Transverse colon (tissue), 4 donors: ENCODE results near the gene ACTN3.

Experiments used
- CTCF ChIP-seq, 5 experiments: fragments of 200-600 bp in 3 of 5; fragments of 450-650 bp in 2 of 5; sonication (generic) in 3 of 5; IDR thresholded peaks; 1 replicate in 2 of 5; 2 replicates in 3 of 5; pipeline ENCODE4 v1.5.1; 2016 to 2017; ENCODE audit warnings: antibody characterized with exemption in 5 of 5, inconsistent platforms in 3 of 5, mild to moderate bottlenecking in 2 of 5, moderate library complexity in 1 of 5
- POLR2A ChIP-seq: fragments of 450-650 bp; IDR thresholded peaks from one replicate; pipeline ENCODE4 v1.6.1; 2016; ENCODE audit warnings: antibody characterized with exemption, mild to moderate bottlenecking, moderate library complexity
- POLR2AphosphoS5 ChIP-seq, 3 donors: sonication (generic); formaldehyde crosslinking; IDR thresholded peaks; one replicate each; pipeline ENCODE4 v1.6.1; 2016; ENCODE audit warnings: antibody characterized with exemption in 3 of 3

DNA sequence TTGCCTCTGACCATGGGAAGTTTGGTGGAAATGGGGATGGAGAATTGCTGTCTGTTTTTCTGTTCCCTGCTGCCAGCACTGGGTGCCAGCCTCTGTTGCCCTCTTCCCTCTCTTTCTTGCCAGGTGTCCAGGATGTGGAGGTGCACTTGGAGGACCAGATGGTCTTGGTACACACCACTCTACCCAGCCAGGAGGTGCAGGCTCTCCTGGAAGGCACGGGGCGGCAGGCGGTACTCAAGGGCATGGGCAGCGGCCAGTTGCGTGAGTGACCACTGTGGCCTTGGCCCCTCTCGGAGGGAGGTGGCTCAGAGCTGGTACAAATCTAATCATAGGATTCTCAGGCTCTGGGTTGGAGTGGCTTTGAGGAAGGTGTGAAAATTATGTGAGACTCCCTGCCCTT, 52.3 kb downstream of the ACTN3 start:
- TF ChIP-seq CTCF (IDR thresholded peaks at IDR 0.05): no peak
- no peak for TF ChIP-seq POLR2A
- no peak for TF ChIP-seq POLR2AphosphoS5 (IDR thresholded peaks at IDR 0.05)
